ENCODE measurements around the gene GRK6.

- no peak for TF ChIP-seq TAF1 (IDR thresholded peaks at IDR 0.05; ENCODE audit: low read depth)
- no peak for TF ChIP-seq TCF12 (IDR thresholded peaks at IDR 0.05; ENCODE audit: low read depth)
- no peak for TF ChIP-seq EP300 (IDR thresholded peaks at IDR 0.05; ENCODE audit: borderline replicate concordance)
- no peak for TF ChIP-seq CREB1 (IDR thresholded peaks at IDR 0.05; ENCODE audit: low read depth)
- TF ChIP-seq RAD21 (IDR thresholded peaks at IDR 0.05; ENCODE audit: low read depth) = no peak
- no peak for TF ChIP-seq TEAD4 (IDR thresholded peaks at IDR 0.05)
These were observed 29.7 kb upstream of the GRK6 start for GRCh38 chr5:177396807-177397206.

Data from Ishikawa (cell line).